ENCODE data around the gene MPP1.

Gene MPP1

GRCh38 chrX:154751203-154751668 lies 54.0 kb downstream of the MPP1 start:
- no peak overlapping the region for H3K9ac ChIP-seq (ENCODE audit: low read length in 5 of 5)
- peaks cover 0 to 2% (median 0%) of the 10 kb centered on the region in 5 donors for H3K9me3 ChIP-seq (ENCODE audit: control insufficient read depth in 5 of 5, low read length in 5 of 5)
- peak overlapping the region; percentile 31 to 78 (median 53) for H3K4me3 ChIP-seq (ENCODE audit: low read depth in 1 of 5, low read length in 5 of 5)
- peaks cover 0 to 9% (median 0%) of the 10 kb centered on the region in 5 donors for H3K27me3 ChIP-seq (ENCODE audit: control insufficient read depth in 5 of 5, insufficient read depth in 4 of 5, low read length in 5 of 5)
- no peak overlapping the region for H3K27ac ChIP-seq (ENCODE audit: low read depth, low read length)
- no peaks in the 10 kb centered on the region for H3K36me3 ChIP-seq (ENCODE audit: control insufficient read depth in 5 of 5, insufficient read depth in 5 of 5, low read length in 5 of 5)
- peaks cover 0 to 27% (median 19%) of the 10 kb centered on the region in 5 donors for H3K4me1 ChIP-seq (ENCODE audit: control insufficient read depth in 5 of 5, insufficient read depth in 5 of 5, low read length in 5 of 5)

DNA sequence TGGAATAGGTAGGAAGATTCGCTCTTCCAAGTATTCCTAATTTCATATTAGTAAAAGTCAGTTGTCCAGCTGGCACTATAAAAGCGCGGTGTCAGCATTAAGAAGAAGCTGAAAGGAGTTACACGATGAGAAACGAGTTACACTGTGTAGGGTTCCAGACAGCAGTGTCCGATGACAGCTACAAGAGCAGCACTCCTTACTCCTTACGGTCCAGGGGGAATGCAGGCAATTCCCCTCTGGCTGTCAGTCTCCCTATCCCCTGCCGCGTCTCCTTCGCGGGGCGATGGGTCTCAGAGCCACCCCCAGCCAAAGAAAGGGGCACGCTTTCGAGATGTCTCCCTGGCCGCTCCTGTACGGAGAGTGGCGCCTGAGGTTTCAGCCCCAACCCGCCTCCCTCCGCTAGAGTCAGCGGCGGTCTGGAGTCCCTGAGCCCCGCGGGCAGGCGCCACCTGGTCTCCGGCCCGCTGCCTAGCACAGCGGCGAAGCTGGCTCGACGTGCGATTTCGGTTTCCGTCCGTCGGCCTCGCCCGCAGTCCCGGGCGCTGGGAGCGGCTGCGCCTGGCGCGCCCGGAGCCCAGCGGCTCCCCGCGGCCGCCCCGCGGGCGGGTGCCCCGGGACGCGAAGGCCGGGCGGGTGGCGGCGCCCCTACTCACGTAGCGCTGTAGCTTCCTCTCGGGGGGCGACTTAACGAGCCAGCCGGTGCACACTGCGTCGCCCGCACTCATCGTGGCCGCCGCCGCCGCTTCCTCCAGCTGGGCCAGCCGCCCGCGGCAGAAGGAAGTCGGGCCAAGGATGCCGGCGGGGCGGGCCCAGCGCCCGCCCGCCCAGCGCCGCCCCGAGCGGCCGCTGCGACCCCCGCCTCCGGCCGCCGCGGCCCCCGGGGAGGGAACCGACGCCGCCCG lies 54.7 kb downstream of the MPP1 start, which contains the start of gene GAB3:
TSS of gene GAB3 (minus strand) at position 777 of the 902 bp plus-strand sequence. CDS start at position 725, 52 bp downstream.
- peaks cover 0 to 9% (median 0%) of the 10 kb centered on the region in 5 donors for H3K27me3 ChIP-seq (ENCODE audit: control insufficient read depth in 5 of 5, insufficient read depth in 4 of 5, low read length in 5 of 5)
- peak within 1 kb of the TSS; percentile 70 to 84 (median 78) for H3K4me3 ChIP-seq (ENCODE audit: low read depth in 1 of 5, low read length in 5 of 5)
- peaks cover 0 to 27% (median 19%) of the 10 kb centered on the region in 5 donors for H3K4me1 ChIP-seq (ENCODE audit: control insufficient read depth in 5 of 5, insufficient read depth in 5 of 5, low read length in 5 of 5)
- H3K9ac ChIP-seq (ENCODE audit: low read length in 5 of 5) = peak within 1 kb of the TSS in 4 of 5 donors; percentile 1 to 88 (median 80)
- H3K9me3 ChIP-seq (ENCODE audit: control insufficient read depth in 5 of 5, low read length in 5 of 5) = peaks cover 0 to 2% (median 0%) of the 10 kb centered on the region in 5 donors
- no peaks in the 10 kb centered on the region for H3K36me3 ChIP-seq (ENCODE audit: control insufficient read depth in 5 of 5, insufficient read depth in 5 of 5, low read length in 5 of 5)
- peak within 1 kb of the TSS; percentile 75 for H3K27ac ChIP-seq (ENCODE audit: low read depth, low read length)

DNA sequence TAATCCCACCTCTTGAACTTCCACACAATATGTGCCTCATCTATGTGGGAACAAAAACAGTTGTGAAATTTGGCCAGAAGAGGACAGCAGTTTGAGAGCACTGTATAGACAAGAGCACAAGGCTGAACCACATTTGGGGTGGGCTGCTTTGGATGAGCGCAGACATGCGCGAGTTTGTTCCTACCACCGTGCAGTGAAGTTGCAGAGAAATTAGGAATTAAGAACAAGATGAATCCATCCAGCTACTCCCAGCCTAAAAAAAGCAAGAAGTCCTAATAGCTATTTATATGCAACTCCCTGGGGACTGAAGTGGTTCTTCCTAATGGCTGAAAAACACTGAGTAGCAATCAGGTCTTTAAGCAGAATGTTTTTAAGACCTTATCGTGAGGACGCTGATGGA lies 55.4 kb downstream of the MPP1 start:
- peak overlapping the region; percentile 70 to 84 (median 78) for H3K4me3 ChIP-seq (ENCODE audit: low read depth in 1 of 5, low read length in 5 of 5)
- H3K9ac ChIP-seq (ENCODE audit: low read length in 5 of 5) = peak overlapping the region in 4 of 5 donors; percentile 1 to 88 (median 80)
- H3K4me1 ChIP-seq (ENCODE audit: control insufficient read depth in 5 of 5, insufficient read depth in 5 of 5, low read length in 5 of 5) = peaks cover 0 to 27% (median 19%) of the 10 kb centered on the region in 5 donors
- H3K27ac ChIP-seq (ENCODE audit: low read depth, low read length) = peak overlapping the region; percentile 75
- H3K36me3 ChIP-seq (ENCODE audit: control insufficient read depth in 5 of 5, insufficient read depth in 5 of 5, low read length in 5 of 5) = no peaks in the 10 kb centered on the region
- H3K27me3 ChIP-seq (ENCODE audit: control insufficient read depth in 5 of 5, insufficient read depth in 4 of 5, low read length in 5 of 5) = peaks cover 0 to 9% (median 0%) of the 10 kb centered on the region in 5 donors
- peaks cover 0 to 2% (median 0%) of the 10 kb centered on the region in 5 donors for H3K9me3 ChIP-seq (ENCODE audit: control insufficient read depth in 5 of 5, low read length in 5 of 5)

GRCh38 chrX:154748712-154749339 lies 56.5 kb downstream of the MPP1 start:
- Histone ChIP-seq H3K4me3 (ENCODE audit: low read depth in 1 of 5, low read length in 5 of 5) (no peak overlapping the region), H3K9ac (ENCODE audit: low read length in 5 of 5) (no peak overlapping the region), H3K9me3 (ENCODE audit: control insufficient read depth in 5 of 5, low read length in 5 of 5) (peaks cover 0 to 2% (median 0%) of the 10 kb centered on the region in 5 donors), H3K27me3 (ENCODE audit: control insufficient read depth in 5 of 5, insufficient read depth in 4 of 5, low read length in 5 of 5) (peaks cover 0 to 9% (median 0%) of the 10 kb centered on the region in 5 donors), H3K4me1 (ENCODE audit: control insufficient read depth in 5 of 5, insufficient read depth in 5 of 5, low read length in 5 of 5) (peaks cover 0 to 27% (median 19%) of the 10 kb centered on the region in 5 donors), H3K27ac (ENCODE audit: low read depth, low read length) (no peak overlapping the region), H3K36me3 (ENCODE audit: control insufficient read depth in 5 of 5, insufficient read depth in 5 of 5, low read length in 5 of 5) (no peaks in the 10 kb centered on the region)

- H3K9ac ChIP-seq (ENCODE audit: low read length in 5 of 5) = no peak overlapping the region
- H3K4me1 ChIP-seq (ENCODE audit: control insufficient read depth in 5 of 5, insufficient read depth in 5 of 5, low read length in 5 of 5) = peaks cover 0 to 13% (median 7%) of the 10 kb centered on the region in 5 donors
- H3K9me3 ChIP-seq (ENCODE audit: control insufficient read depth in 5 of 5, low read length in 5 of 5) = no peaks in the 10 kb centered on the region
- no peak overlapping the region for H3K4me3 ChIP-seq (ENCODE audit: low read depth in 1 of 5, low read length in 5 of 5)
- no peaks in the 10 kb centered on the region for H3K27me3 ChIP-seq (ENCODE audit: control insufficient read depth in 5 of 5, insufficient read depth in 4 of 5, low read length in 5 of 5)
- no peaks in the 10 kb centered on the region for H3K36me3 ChIP-seq (ENCODE audit: control insufficient read depth in 5 of 5, insufficient read depth in 5 of 5, low read length in 5 of 5)
- H3K27ac ChIP-seq (ENCODE audit: low read depth, low read length) = no peak overlapping the region
These were observed 62.7 kb downstream of the MPP1 start for GRCh38 chrX:154742613-154743012.

GRCh38 chrX:154739952-154740465 lies 65.3 kb downstream of the MPP1 start:
- Histone ChIP-seq H3K9ac (ENCODE audit: low read length in 5 of 5) (no peak overlapping the region), H3K4me1 (ENCODE audit: control insufficient read depth in 5 of 5, insufficient read depth in 5 of 5, low read length in 5 of 5) (peaks cover 0 to 39% (median 27%) of the 10 kb centered on the region in 5 donors), H3K4me3 (ENCODE audit: low read depth in 1 of 5, low read length in 5 of 5) (no peak overlapping the region), H3K36me3 (ENCODE audit: control insufficient read depth in 5 of 5, insufficient read depth in 5 of 5, low read length in 5 of 5) (no peaks in the 10 kb centered on the region), H3K27ac (ENCODE audit: low read depth, low read length) (no peak overlapping the region), H3K27me3 (ENCODE audit: control insufficient read depth in 5 of 5, insufficient read depth in 4 of 5, low read length in 5 of 5) (peaks cover 0 to 5% (median 0%) of the 10 kb centered on the region in 5 donors), H3K9me3 (ENCODE audit: control insufficient read depth in 5 of 5, low read length in 5 of 5) (no peaks in the 10 kb centered on the region)

DNA sequence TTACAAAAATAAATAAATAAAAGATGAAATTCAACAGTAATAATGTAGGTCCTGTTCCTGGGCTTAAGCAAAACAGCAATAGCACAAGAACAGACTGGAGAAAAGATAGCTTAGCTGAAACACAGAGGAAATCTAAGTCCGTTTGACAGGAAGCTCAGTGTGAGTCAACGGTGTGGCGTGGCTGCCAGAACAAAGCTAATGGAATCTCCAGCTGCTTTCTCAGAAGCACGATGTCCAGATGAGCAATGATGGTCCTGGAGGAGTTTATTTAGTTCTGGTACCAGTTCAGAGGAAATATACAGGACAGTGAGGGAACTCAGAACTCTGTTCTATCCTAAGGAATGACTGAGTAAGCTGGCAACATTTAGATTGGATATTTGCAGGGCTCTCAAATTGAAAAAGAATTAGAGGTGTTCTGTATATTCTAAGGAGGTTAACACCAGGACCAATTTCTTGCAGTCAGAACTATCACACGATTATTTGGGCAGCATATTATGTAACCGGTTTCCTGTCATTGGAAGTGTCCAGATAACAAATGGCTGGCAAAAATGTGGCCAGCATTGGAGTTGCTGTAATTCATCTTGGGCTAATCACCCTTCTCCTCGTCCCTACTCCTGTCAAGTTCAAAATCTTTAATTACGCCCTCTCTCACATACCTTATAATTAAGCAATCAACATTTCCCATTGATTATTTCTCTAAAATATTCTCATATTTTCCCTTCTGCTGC lies 67.1 kb downstream of the MPP1 start:
- H3K27me3 ChIP-seq (ENCODE audit: control insufficient read depth in 5 of 5, insufficient read depth in 4 of 5, low read length in 5 of 5) = peaks cover 0 to 5% (median 0%) of the 10 kb centered on the region in 5 donors
- peak overlapping the region; percentile 35 for H3K27ac ChIP-seq (ENCODE audit: low read depth, low read length)
- H3K9me3 ChIP-seq (ENCODE audit: control insufficient read depth in 5 of 5, low read length in 5 of 5) = no peaks in the 10 kb centered on the region
- H3K9ac ChIP-seq (ENCODE audit: low read length in 5 of 5) = no peak overlapping the region
- H3K36me3 ChIP-seq (ENCODE audit: control insufficient read depth in 5 of 5, insufficient read depth in 5 of 5, low read length in 5 of 5) = no peaks in the 10 kb centered on the region
- peaks cover 5 to 57% (median 37%) of the 10 kb centered on the region in 5 donors for H3K4me1 ChIP-seq (ENCODE audit: control insufficient read depth in 5 of 5, insufficient read depth in 5 of 5, low read length in 5 of 5)
- no peak overlapping the region for H3K4me3 ChIP-seq (ENCODE audit: low read depth in 1 of 5, low read length in 5 of 5)

GRCh38 chrX:154737136-154737535 lies 68.1 kb downstream of the MPP1 start:
- H3K9me3 ChIP-seq (ENCODE audit: control insufficient read depth in 5 of 5, low read length in 5 of 5) = no peaks in the 10 kb centered on the region
- peaks cover 0 to 5% (median 0%) of the 10 kb centered on the region in 5 donors for H3K27me3 ChIP-seq (ENCODE audit: control insufficient read depth in 5 of 5, insufficient read depth in 4 of 5, low read length in 5 of 5)
- H3K4me1 ChIP-seq (ENCODE audit: control insufficient read depth in 5 of 5, insufficient read depth in 5 of 5, low read length in 5 of 5) = peaks cover 8 to 67% (median 47%) of the 10 kb centered on the region in 5 donors
- H3K9ac ChIP-seq (ENCODE audit: low read length in 5 of 5) = no peak overlapping the region
- H3K4me3 ChIP-seq (ENCODE audit: low read depth in 1 of 5, low read length in 5 of 5) = no peak overlapping the region
- H3K27ac ChIP-seq (ENCODE audit: low read depth, low read length) = peak overlapping the region; percentile 91
- no peaks in the 10 kb centered on the region for H3K36me3 ChIP-seq (ENCODE audit: control insufficient read depth in 5 of 5, insufficient read depth in 5 of 5, low read length in 5 of 5)

GRCh38 chrX:154735695-154736393 lies 69.4 kb downstream of the MPP1 start:
- H3K9me3 ChIP-seq (ENCODE audit: control insufficient read depth in 5 of 5, low read length in 5 of 5) = no peaks in the 10 kb centered on the region
- H3K9ac ChIP-seq (ENCODE audit: low read length in 5 of 5) = no peak overlapping the region
- no peak overlapping the region for H3K4me3 ChIP-seq (ENCODE audit: low read depth in 1 of 5, low read length in 5 of 5)
- no peaks in the 10 kb centered on the region for H3K36me3 ChIP-seq (ENCODE audit: control insufficient read depth in 5 of 5, insufficient read depth in 5 of 5, low read length in 5 of 5)
- peaks cover 0 to 5% (median 0%) of the 10 kb centered on the region in 5 donors for H3K27me3 ChIP-seq (ENCODE audit: control insufficient read depth in 5 of 5, insufficient read depth in 4 of 5, low read length in 5 of 5)
- H3K27ac ChIP-seq (ENCODE audit: low read depth, low read length) = peak overlapping the region; percentile 91
- H3K4me1 ChIP-seq (ENCODE audit: control insufficient read depth in 5 of 5, insufficient read depth in 5 of 5, low read length in 5 of 5) = peaks cover 12 to 80% (median 60%) of the 10 kb centered on the region in 5 donors

Data from subcutaneous abdominal adipose tissue (tissue), 5 donors.